Measurements from ENCODE around the gene ZNF76. TPM values are rescaled to one million over a fixed set of nuclear protein-coding genes. Genes with fewer than 3 reads are reported as not detected.

The ZNF76 gene
- total RNA-seq, 1 donor from 2014 or later: 20.3 TPM

- peaks cover 20% of the 10 kb centered on the region for H3K36me3 Mint-ChIP-seq (ENCODE audit: low read depth)
- H3K27me3 Mint-ChIP-seq (ENCODE audit: low read depth): no peaks in the 10 kb centered on the region
- no peak overlapping the region for H3K27ac Mint-ChIP-seq (ENCODE audit: unreplicated experiment)
- no peak overlapping the region for H3K4me3 Mint-ChIP-seq (ENCODE audit: unreplicated experiment)
- TF ChIP-seq CTCF (IDR thresholded peaks at IDR 0.05): no peak
- H3K4me1 Mint-ChIP-seq (ENCODE audit: low read depth): peaks cover 25% of the 10 kb centered on the region
- DNase-seq (ENCODE audit: low spot score): no peak
- no peaks in the 10 kb centered on the region for H3K9me3 Mint-ChIP-seq (ENCODE audit: low read depth)
Observed at GRCh38 chr6:35229304-35229703, 30.2 kb upstream of the ZNF76 start.

GRCh38 chr6:35230498-35230897 lies 29.0 kb upstream of the ZNF76 start:
- H3K27me3 Mint-ChIP-seq (ENCODE audit: low read depth): no peaks in the 10 kb centered on the region
- peaks cover 28% of the 10 kb centered on the region for H3K36me3 Mint-ChIP-seq (ENCODE audit: low read depth)
- H3K27ac Mint-ChIP-seq (ENCODE audit: unreplicated experiment): no peak overlapping the region
- H3K9me3 Mint-ChIP-seq (ENCODE audit: low read depth): peaks cover 5% of the 10 kb centered on the region
- peaks cover 33% of the 10 kb centered on the region for H3K4me1 Mint-ChIP-seq (ENCODE audit: low read depth)
- TF ChIP-seq CTCF (IDR thresholded peaks at IDR 0.05): no peak
- no peak for DNase-seq (ENCODE audit: low spot score)
- no peak overlapping the region for H3K4me3 Mint-ChIP-seq (ENCODE audit: unreplicated experiment)

- Mint-ChIP-seq H3K4me1 (ENCODE audit: low read depth) (peaks cover 33% of the 10 kb centered on the region), H3K4me3 (ENCODE audit: unreplicated experiment) (no peak overlapping the region), H3K27ac (ENCODE audit: unreplicated experiment) (no peak overlapping the region), H3K36me3 (ENCODE audit: low read depth) (peaks cover 28% of the 10 kb centered on the region), H3K9me3 (ENCODE audit: low read depth) (peaks cover 5% of the 10 kb centered on the region), H3K27me3 (ENCODE audit: low read depth) (no peaks in the 10 kb centered on the region)
- TF ChIP-seq CTCF (IDR thresholded peaks at IDR 0.05): no peak
- DNase-seq (ENCODE audit: low spot score): no peak
Observed at GRCh38 chr6:35230950-35231349, 28.6 kb upstream of the ZNF76 start.

- Mint-ChIP-seq H3K4me3 (ENCODE audit: unreplicated experiment) (no peak overlapping the region), H3K27ac (ENCODE audit: unreplicated experiment) (no peak overlapping the region), H3K9me3 (ENCODE audit: low read depth) (peaks cover 5% of the 10 kb centered on the region), H3K4me1 (ENCODE audit: low read depth) (peaks cover 33% of the 10 kb centered on the region), H3K27me3 (ENCODE audit: low read depth) (no peaks in the 10 kb centered on the region), H3K36me3 (ENCODE audit: low read depth) (peaks cover 29% of the 10 kb centered on the region)
- no peak for DNase-seq (ENCODE audit: low spot score)
- no peak for TF ChIP-seq CTCF (IDR thresholded peaks at IDR 0.05)
Observed at GRCh38 chr6:35231563-35231962, 28.0 kb upstream of the ZNF76 start.

GRCh38 chr6:35234901-35235300 lies 24.6 kb upstream of the ZNF76 start:
- Mint-ChIP-seq H3K9me3 (ENCODE audit: low read depth) (peaks cover 5% of the 10 kb centered on the region), H3K27me3 (ENCODE audit: low read depth) (no peaks in the 10 kb centered on the region), H3K4me3 (ENCODE audit: unreplicated experiment) (no peak overlapping the region), H3K36me3 (ENCODE audit: low read depth) (peaks cover 33% of the 10 kb centered on the region), H3K4me1 (ENCODE audit: low read depth) (peaks cover 59% of the 10 kb centered on the region), H3K27ac (ENCODE audit: unreplicated experiment) (peak overlapping the region; percentile 42)
- no peak for DNase-seq (ENCODE audit: low spot score)
- TF ChIP-seq CTCF (IDR thresholded peaks at IDR 0.05): no peak
